Measurements from ENCODE around the gene LRRC4C.
"Not testable (repeated sequence)": the region's sequence is repeated elsewhere in the genome, so short reads cannot be mapped to it uniquely, and the experiment has no call there.

LRRC4C gene

DNA sequence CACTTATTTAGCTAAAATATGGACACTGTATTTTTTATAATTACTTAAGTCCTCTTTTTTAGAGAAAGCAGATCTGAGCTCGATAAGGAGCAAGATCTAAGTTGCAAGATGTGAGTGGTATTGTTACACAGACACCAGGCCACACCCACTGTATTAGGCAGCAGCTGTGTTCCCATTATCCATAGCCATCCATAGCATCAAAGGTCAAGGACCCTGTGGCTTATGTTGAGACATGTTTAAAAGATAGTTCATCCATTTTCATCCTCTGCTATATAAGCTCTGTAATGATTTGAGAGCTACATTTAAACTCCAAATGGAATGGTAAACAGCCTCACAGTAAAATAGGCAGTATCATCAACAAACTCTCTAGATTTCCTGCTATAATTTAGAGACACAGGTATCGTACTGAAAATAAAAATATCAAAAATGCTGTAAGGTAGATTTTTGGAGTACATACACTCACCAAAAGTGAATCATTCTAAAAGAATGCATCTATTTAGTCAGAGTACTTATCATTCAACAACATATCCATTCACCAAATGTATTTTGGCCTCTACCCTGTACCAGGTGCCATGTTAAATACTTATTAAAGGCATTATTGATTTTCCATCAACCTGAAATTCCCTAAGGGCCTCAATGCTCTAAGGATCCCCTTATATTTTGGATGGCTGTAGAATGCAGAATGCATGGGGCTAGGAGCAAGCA lies 574.0 kb downstream of the LRRC4C start:
- TF ChIP-seq CTCF (conservative IDR thresholded peaks at IDR 0.05; ENCODE audit: low read length) = no peak
- DNase-seq (ENCODE audit: low read depth) = no peak
- H3K4me3 ChIP-seq (ENCODE audit: low read length) = no peak overlapping the region

GRCh38 chr11:40882301-40882700 lies 577.2 kb downstream of the LRRC4C start:
- no peak for TF ChIP-seq CTCF (conservative IDR thresholded peaks at IDR 0.05; ENCODE audit: low read length)
- no peak overlapping the region for H3K4me3 ChIP-seq (ENCODE audit: low read length)
- no peak for DNase-seq (ENCODE audit: low read depth)

- no peak for DNase-seq (ENCODE audit: low read depth)
- no peak for TF ChIP-seq CTCF (conservative IDR thresholded peaks at IDR 0.05; ENCODE audit: low read length)
- H3K4me3 ChIP-seq (ENCODE audit: low read length) = no peak overlapping the region
These were observed 579.5 kb downstream of the LRRC4C start for GRCh38 chr11:40879911-40880310.

DNA sequence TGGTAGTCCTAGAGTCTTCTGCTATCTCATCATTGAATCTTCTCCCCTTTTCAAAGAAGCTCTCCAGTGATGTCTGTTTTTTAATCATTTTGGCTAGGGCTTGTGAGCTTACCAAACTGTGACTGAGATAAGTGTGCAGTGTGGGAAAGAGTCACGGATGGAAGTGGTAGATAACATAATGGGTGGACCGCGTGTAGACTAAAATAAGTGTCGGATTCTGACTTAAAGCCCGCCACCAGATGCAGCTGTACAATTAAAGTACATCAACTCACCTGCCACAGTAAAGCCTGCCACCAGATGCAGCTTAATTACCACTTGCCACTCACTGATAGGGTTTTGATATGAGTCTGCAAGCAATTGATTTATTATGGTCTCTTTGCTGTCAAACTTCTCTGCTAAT lies 581.5 kb downstream of the LRRC4C start:
- no peak overlapping the region for H3K4me3 ChIP-seq (ENCODE audit: low read length)
- DNase-seq (ENCODE audit: low read depth) = no peak
- TF ChIP-seq CTCF (conservative IDR thresholded peaks at IDR 0.05; ENCODE audit: low read length) = no peak

DNA sequence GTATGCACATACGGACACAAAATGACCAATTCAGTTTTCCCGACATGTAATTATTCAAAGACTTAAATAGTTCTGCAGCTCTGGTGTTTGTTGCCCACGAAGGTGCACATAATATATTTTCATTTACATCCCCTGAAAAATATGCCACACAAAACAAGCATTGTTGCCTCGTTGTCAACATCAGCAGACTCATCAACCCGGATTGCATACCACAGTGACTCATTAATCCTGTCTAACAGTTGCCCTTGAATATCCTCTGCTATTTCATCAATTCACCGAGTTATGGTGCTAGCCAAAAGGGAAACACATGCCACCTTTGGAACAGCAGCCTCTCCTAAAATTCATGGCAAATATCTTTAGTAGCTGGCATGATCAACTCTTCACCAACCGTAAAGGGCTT lies 582.2 kb downstream of the LRRC4C start:
- no peak for DNase-seq (ENCODE audit: low read depth)
- no peak for TF ChIP-seq CTCF (conservative IDR thresholded peaks at IDR 0.05; ENCODE audit: low read length)
- no peak overlapping the region for H3K4me3 ChIP-seq (ENCODE audit: low read length)

DNA sequence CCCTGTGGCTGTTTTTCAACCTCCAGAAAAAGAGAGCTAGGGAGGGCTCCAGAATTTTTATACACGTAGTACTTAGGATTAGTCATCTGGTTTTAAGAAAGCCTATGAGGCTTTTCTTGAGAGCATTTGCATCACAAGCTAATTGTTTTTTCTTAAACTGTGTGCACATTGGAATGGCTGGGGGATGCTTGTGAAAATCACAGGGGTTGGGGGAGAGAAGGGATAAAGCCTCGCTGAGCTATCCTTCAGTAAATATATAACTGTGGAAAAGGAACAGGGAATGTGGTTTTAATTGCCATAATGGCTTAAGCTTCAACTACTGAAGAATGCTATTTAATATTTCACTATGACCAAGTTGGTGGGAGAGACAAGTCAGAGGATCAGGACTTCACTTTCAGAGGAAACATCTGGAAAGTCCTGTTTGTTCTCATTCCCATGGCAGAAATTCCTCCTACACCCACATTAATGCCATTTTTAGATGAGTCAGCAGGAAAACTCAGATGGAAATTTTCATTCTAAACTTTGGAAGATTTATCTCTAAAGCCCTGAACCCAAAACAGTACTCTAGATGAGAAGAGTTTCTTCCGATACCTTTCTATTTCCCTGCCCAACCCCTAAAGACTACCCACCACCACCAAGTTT lies 591.3 kb downstream of the LRRC4C start:
- no peak overlapping the region for H3K4me3 ChIP-seq (ENCODE audit: low read length)
- TF ChIP-seq CTCF (conservative IDR thresholded peaks at IDR 0.05; ENCODE audit: low read length) = no peak
- DNase-seq (ENCODE audit: low read depth) = no peak

DNA sequence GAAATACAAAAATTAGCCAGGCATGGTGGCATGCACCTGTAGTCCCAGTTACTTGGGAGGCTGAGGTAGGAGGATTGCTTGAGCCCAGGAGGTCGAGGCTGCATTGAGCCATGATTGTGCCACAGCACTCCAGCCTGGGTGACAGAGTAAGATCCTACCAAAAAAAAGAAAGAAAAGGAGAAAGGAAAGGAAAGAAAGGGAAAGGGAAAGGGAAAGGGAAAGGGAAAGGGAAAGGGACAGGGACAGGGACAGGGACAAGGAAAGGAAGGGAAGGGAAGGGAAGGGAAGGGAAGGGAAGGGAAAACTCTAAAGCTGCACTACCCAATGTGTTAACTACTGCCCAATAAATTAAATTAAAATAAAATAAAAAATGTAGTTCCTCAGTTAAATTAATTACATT lies 601.7 kb downstream of the LRRC4C start:
- not testable (repeated sequence) for H3K4me3 ChIP-seq (ENCODE audit: low read length); DNase-seq (ENCODE audit: low read depth)

Data from AG10803 (cell line).